D721Med (cell line): ENCODE data around the gene RUNX3.

Experiments used
- DNase-seq: peaks from one replicate; pipeline ENCODE4 v3.0.0; 2011; ENCODE audit warnings: low spot score; ENCODE audit not compliant: insufficient read length
- FAIRE-seq: peaks from 2 replicates; lab custom pipeline; 2011; peaks lifted over from hg19 to GRCh38; lab: Jason Lieb, UNC
- CTCF ChIP-seq: IDR thresholded peaks from 2 replicates; pipeline ENCODE4 v1.5.1; 2012; ENCODE audit warnings: mild to moderate bottlenecking, control low read depth; ENCODE audit not compliant: insufficient read depth; ENCODE audit errors: missing control alignments

Gene RUNX3

GRCh38 chr1:24905979-24906720 lies 23.9 kb downstream of the RUNX3 start:
- FAIRE-seq (no peak), DNase-seq (no peak)

DNA sequence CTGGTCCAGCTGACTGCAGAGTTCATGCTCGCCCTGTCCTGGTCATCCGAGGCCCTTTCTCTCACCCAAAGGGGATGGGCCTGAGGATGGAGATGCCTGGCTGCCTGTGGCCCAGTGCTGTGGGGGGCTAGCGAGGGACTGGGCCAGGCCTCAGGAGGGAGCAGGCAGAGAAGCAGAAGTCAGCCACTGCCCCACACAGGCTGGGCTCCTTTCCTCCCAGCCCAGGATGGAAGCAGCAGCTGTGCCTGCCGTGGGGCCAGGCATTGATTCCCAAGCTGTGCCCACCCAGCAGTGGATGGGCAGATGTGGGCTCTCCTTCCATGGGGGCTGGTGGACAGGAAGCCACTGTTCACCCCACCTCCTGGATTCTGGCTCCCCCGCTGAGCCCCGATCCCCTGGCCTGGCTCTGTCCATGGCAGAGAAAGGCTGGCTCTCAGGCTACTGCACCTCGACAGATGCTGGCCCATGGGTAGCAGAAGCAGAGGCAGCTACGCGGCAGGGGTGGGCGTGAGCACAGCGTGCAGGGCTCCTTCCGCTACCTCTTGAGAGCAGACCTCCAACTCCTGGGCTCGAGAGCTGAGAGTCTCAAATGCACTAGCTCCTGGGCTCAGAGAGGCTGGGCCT lies 24.6 kb downstream of the RUNX3 start:
- no peak for FAIRE-seq
- TF ChIP-seq CTCF = no peak
- DNase-seq = no peak

More at GRCh38 chr1:24905979-24906720, 23.9 kb downstream of the RUNX3 start:
- TF ChIP-seq CTCF = no peak

DNA sequence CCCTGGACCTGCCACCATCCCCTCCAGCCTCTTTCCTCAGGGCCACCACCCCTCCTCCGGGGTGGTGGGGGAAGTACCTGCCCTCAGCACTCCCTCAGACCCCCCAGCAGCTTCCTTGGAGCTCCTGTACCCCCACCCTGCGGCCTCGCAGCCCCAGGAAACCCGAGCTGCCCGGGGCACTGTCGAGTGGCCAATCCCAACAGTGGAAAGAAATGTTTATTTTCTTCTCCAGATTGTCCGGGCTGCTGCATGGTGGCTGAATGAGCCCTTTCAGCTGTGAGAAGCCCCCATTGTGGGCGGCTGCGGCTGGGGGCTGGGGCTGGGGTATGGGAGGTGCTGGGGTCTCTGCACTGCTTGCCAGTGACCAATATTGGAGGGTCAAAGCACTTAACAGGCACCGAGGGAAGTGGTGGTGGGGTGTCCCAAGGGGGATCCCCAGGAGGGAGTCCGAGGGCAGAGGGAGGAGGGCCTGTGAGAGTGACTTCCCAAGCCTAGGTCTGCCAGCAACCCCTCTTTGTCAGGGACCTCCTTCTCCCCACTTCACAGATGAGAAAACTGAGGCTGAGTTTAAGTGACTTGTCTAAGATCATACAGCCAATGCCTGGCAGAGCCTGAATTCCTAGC lies 25.2 kb downstream of the RUNX3 start:
- TF ChIP-seq CTCF = no peak
- no peak for DNase-seq
- no peak for FAIRE-seq

- FAIRE-seq (no peak), DNase-seq (no peak)
- no peak for TF ChIP-seq CTCF
Measured at GRCh38 chr1:24903955-24904730, 25.9 kb downstream of the RUNX3 start.

- FAIRE-seq (no peak), DNase-seq (no peak)
- no peak for TF ChIP-seq CTCF
Measured at GRCh38 chr1:24903560-24903954, 26.5 kb downstream of the RUNX3 start.

DNA sequence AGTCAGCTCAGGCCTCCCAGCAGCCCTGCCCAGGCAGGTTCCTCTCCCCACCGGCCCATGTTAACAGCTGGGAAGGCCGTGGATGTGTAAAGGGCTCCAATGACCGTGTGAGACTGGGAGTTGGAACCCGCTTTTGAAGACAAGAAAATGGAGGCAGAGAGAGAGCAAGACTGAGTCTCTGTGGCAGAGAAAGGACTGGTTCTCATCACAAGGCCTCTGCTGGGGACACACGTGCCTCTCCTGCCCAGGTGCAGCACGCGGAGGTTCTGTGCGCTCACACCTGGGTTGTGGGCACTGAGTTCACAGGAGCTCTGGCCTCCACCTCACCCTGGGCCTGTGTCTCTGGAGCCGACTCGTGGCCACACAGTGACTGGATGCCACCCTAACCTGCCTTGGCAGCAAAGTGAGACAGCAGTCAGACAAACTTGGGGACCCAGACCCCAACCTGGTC lies 27.0 kb downstream of the RUNX3 start:
- FAIRE-seq = no peak
- TF ChIP-seq CTCF = no peak
- no peak for DNase-seq
